Lower leg skin (tissue), 4 donors: ENCODE data around the gene CARF. TPM values are rescaled to one million over a fixed set of nuclear protein-coding genes. Genes with fewer than 3 reads are reported as not detected.

ENCODE experiments used
- DNase-seq, 2 donors: peaks; one replicate each; pipeline ENCODE4 v3.0.0-alpha.2; 2019; ENCODE audit warnings: low spot score in 2 of 2
- H3K4me3 ChIP-seq: fragments of 200-600 bp; sonication (generic); 2 replicates; pipeline ENCODE4 v1.5.1; 2017; ENCODE audit warnings: mild to moderate bottlenecking, low read depth; ENCODE audit not compliant: poor library complexity, severe bottlenecking
- CTCF ChIP-seq, 3 donors: fragments of 450-650 bp; IDR thresholded peaks; one replicate each; pipeline ENCODE4 v1.5.1; 2016; ENCODE audit warnings: antibody characterized with exemption in 3 of 3, mild to moderate bottlenecking in 3 of 3, moderate library complexity in 2 of 3
- POLR2A ChIP-seq, 2 donors: fragments of 450-650 bp; IDR thresholded peaks; one replicate each; pipeline ENCODE4 v1.6.1; 2016 to 2017; ENCODE audit warnings: antibody characterized with exemption in 2 of 2, mild to moderate bottlenecking in 1 of 2, moderate library complexity in 1 of 2
- WGBS, 2 donors: methylation state at CpG; one replicate each; pipeline ENCODE4 v1.1.5; 2018; 5-methylcytosine and 5-hydroxymethylcytosine counted together
- intact Hi-C: fragments of 100-400 bp; cut with DNase I; formaldehyde crosslinking; loops from one replicate; pipeline ENCODE4 v1.15.0; 2023; ENCODE audit warnings: low total_unique reads
- total RNA-seq, 4 donors: library from RNA; depleted of rRNA; stranded (reverse); fragments of >200 nt; gene quantifications; one replicate each; pipeline ENCODE4 v1.1.0, GENCODE V29; 2016

The CARF gene
- 10 to 100 TPM in 2 of 4 donors, 1 to 10 TPM in 2; 9.1 to 12.1 (median 10.2) TPM for total RNA-seq

GRCh38 chr2:202911512-202912341 lies at the start of gene CARF, which contains the start of gene WDR12:
TSS of gene CARF (plus strand) at chr2:202912275. CDS start at chr2:202941903, 29,628 bp downstream.
TSS of gene WDR12 (minus strand) at chr2:202911673. CDS start at chr2:202911476, 197 bp downstream.
- intact Hi-C loops: no loop called here
- WGBS, 2 donors: 0% methylated on average over 37 to 39 of the region's 39 CpGs

GRCh38 chr2:202870431-202871299 lies 41.4 kb upstream of the CARF start:
- intact Hi-C loops: loop anchor here (10.0 kb wide), 1 partner anchor 286 kb away; no protein-coding TSS in a partner anchor
- 3% methylated on average over 37 of the region's 37 CpGs for WGBS, 2 donors
- TF ChIP-seq CTCF (IDR thresholded peaks at IDR 0.05) (no peak), POLR2A (IDR thresholded peaks at IDR 0.05) (no peak)
- H3K4me3 ChIP-seq: peak overlapping the region; percentile 60
- peak; percentile 32 to 90 for DNase-seq

More at GRCh38 chr2:202911512-202912341, at the start of gene CARF, which contains the start of gene WDR12:
- peak within 1 kb of the TSS; percentile 66 for H3K4me3 ChIP-seq
- peak; percentile 92 to 98 for DNase-seq
- TF ChIP-seq POLR2A (IDR thresholded peaks at IDR 0.05) (no peak), CTCF (IDR thresholded peaks at IDR 0.05) (no peak)

GRCh38 chr2:202871300-202872141 lies 40.6 kb upstream of the CARF start, which contains the start of gene ICA1L:
TSS of gene ICA1L (minus strand) at chr2:202871766. CDS start at chr2:202829009, 42,757 bp downstream.
- DNase-seq: peak; percentile 18 to 87
- intact Hi-C loops: loop anchor here (10.0 kb wide), 1 partner anchor 287 kb away; no protein-coding TSS in a partner anchor
- TF ChIP-seq CTCF (IDR thresholded peaks at IDR 0.05): no peak
- TF ChIP-seq POLR2A (IDR thresholded peaks at IDR 0.05): no peak
- peak within 1 kb of the TSS; percentile 60 for H3K4me3 ChIP-seq
- 1% methylated on average over 54 to 68 of the region's 93 CpGs for WGBS, 2 donors

- DNase-seq: no peak
- intact Hi-C loops: loop anchor here (10.0 kb wide), 1 partner anchor 293 kb away; no protein-coding TSS in a partner anchor
- 94 to 95% methylated on average over 2 of the region's 2 CpGs for WGBS, 2 donors
- TF ChIP-seq CTCF (IDR thresholded peaks at IDR 0.05) (no peak), POLR2A (IDR thresholded peaks at IDR 0.05) (no peak)
- H3K4me3 ChIP-seq: no peak overlapping the region
These were observed 34.4 kb upstream of the CARF start for GRCh38 chr2:202877699-202878098.

DNA sequence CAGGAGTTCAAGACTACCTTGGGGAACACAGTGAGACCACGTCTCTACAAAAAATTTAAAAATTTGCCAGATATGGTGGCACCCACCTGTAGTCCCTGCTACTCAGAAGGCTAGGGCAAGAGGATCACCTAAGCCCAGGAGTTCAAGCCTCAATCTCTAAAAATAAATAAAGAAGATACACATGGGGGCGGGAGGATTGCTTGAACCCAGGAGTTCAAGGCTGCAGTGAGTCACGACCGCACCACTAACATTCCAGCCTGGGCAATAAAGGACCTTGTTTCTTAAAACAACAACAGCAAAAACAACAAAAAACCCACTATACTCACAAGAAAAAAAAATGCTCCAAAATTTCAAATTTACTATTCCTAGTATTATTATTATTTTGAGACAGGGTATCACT lies 30.5 kb upstream of the CARF start:
- TF ChIP-seq CTCF (IDR thresholded peaks at IDR 0.05) (no peak), POLR2A (IDR thresholded peaks at IDR 0.05) (no peak)

More for the DNA sequence above, 30.5 kb upstream of the CARF start:
- no peak for DNase-seq
- H3K4me3 ChIP-seq: no peak overlapping the region
- intact Hi-C loops: no loop called here
- WGBS, 2 donors: 90 to 97% methylated on average over 4 of the region's 4 CpGs
